Measurements from ENCODE around the gene EVC. TPM values are rescaled to one million over a fixed set of nuclear protein-coding genes. Genes with fewer than 3 reads are reported as not detected.

Gene EVC
- total and polyA plus RNA-seq, 2 of the 8 experiments (the other 6 are each of a cell fraction or from before 2014, with no cell fraction given): 2.6 to 9.8 TPM

- no peak overlapping the region for H3K14ac ChIP-seq (ENCODE audit: insufficient read length)
- no peak overlapping the region for H4K5ac ChIP-seq (ENCODE audit: insufficient read length, low read depth, low read length)
- no peak overlapping the region for H3K56ac ChIP-seq (replicated peaks; ENCODE audit: insufficient read length, low read depth, low read length)
- ChIA-PET POLR2A (ENCODE audit: partially characterized antibody) (no interaction called here), CTCF (ENCODE audit: partially characterized antibody) (interaction anchor here (2.8 to 3.6 kb wide), 2 partner anchors 10 to 11 kb away, joined by 14 to 23 read pairs; no protein-coding TSS in a partner anchor)
- TF ChIP-seq CHD2 (IDR thresholded peaks at IDR 0.05; ENCODE audit: low read length) (no peak), TAF7 (optimal IDR thresholded peaks at IDR 0.05; ENCODE audit: borderline replicate concordance, low read depth, low read length) (no peak), E2F6 (IDR thresholded peaks at IDR 0.05) (no peak), TBP (IDR thresholded peaks at IDR 0.05; ENCODE audit: low read depth, low read length) (no peak), MAX (IDR thresholded peaks at IDR 0.05) (no peak)
- no peak overlapping the region for H2AFZ ChIP-seq (ENCODE audit: low read length)
- H4K20me1 ChIP-seq (replicated peaks in 1 of 2; ENCODE audit: control insufficient read depth in 1 of 2, insufficient read depth in 2 of 2, low read length in 2 of 2): peaks cover 0 to 4% of the 10 kb centered on the region in 2 experiments
- H3K18ac ChIP-seq (ENCODE audit: extremely low read depth, low read length): no peak overlapping the region
- no peak overlapping the region for H2BK5ac ChIP-seq (ENCODE audit: low read depth, low read length)
- H3K9ac ChIP-seq (replicated peaks in 1 of 4; ENCODE audit: extremely low read depth in 1 of 4, low read depth in 3 of 4, low read length in 3 of 4): no peak overlapping the region
- no peak overlapping the region for H2BK15ac ChIP-seq (ENCODE audit: low read length)
- H3K4me3 ChIP-seq (ENCODE audit: extremely low read depth in 1 of 4, insufficient read depth in 2 of 4, low read depth in 3 of 4, low read length in 4 of 4): no peak overlapping the region
- no peak overlapping the region for H2AK5ac ChIP-seq (ENCODE audit: low read depth, low read length)
- no peaks in the 10 kb centered on the region for H3K9me3 ChIP-seq (ENCODE audit: insufficient read depth in 2 of 2, low read depth in 1 of 2, low read length in 1 of 2)
- H2BK12ac ChIP-seq (ENCODE audit: low read depth, low read length): no peak overlapping the region
- no peak overlapping the region for H3K4ac ChIP-seq (replicated peaks; ENCODE audit: insufficient read length, low read depth, low read length)
- H3K23me2 ChIP-seq (ENCODE audit: low read depth, low read length): no peaks in the 10 kb centered on the region
- 89% methylated on average over 12 of the region's 12 CpGs; no CpG with 5 or more reads in 1 of the 2 experiments for WGBS, 2 experiments (ENCODE audit: extremely low coverage in 1 of 2, insufficient coverage in 1 of 2, insufficient read length in 1 of 2, insufficient replicate concordance in 2 of 2, low coverage in 1 of 2, low lambda C conversion rate in 2 of 2, missing lambda C conversion rate in 1 of 2)
- DNase-seq (ENCODE audit: low read depth in 1 of 2, low spot score in 2 of 2) (no peak), FAIRE-seq (no peak)
- H3K27me3 ChIP-seq (replicated peaks in 1 of 4; ENCODE audit: control insufficient read depth in 3 of 4, extremely low read depth in 1 of 4, insufficient read depth in 3 of 4, low read length in 3 of 4): no peaks in the 10 kb centered on the region
- no peaks in the 10 kb centered on the region for H3K79me1 ChIP-seq (ENCODE audit: low read depth, low read length)
- H3K27ac ChIP-seq (ENCODE audit: low read depth, low read length): no peak overlapping the region
- H3K36me3 ChIP-seq (ENCODE audit: control insufficient read depth in 2 of 4, insufficient read depth in 4 of 4, low read length in 3 of 4): no peaks in the 10 kb centered on the region; a peak in 1 of 8 replicates
- no peak overlapping the region for H4K91ac ChIP-seq (replicated peaks; ENCODE audit: insufficient read length, low read length)
- no peak overlapping the region for H2BK120ac ChIP-seq (replicated peaks; ENCODE audit: low read depth, low read length)
- no peak overlapping the region for H3K23ac ChIP-seq (ENCODE audit: insufficient read length)
- H3K4me2 ChIP-seq (ENCODE audit: insufficient read depth in 1 of 2, low read depth in 2 of 2, low read length in 2 of 2): no peak overlapping the region
- H3K79me2 ChIP-seq (ENCODE audit: control insufficient read depth in 1 of 2, insufficient read depth in 2 of 2, low read length in 2 of 2): no peaks in the 10 kb centered on the region
- H3K4me1 ChIP-seq (replicated peaks in 1 of 4; ENCODE audit: control insufficient read depth in 3 of 4, insufficient read depth in 4 of 4, low read length in 3 of 4): no peaks in the 10 kb centered on the region
- H2BK20ac ChIP-seq (ENCODE audit: low read length): no peak overlapping the region
- peak overlapping the region; percentile 14; the same call in 1 of the 2 replicates for H4K8ac ChIP-seq (ENCODE audit: extremely low read depth, insufficient read depth, low read length)
These were observed 91.6 kb downstream of the EVC start for GRCh38 chr4:5802565-5802964.

Measured in H1 (cell line).